ENCODE data around the gene CMYA5.

DNA sequence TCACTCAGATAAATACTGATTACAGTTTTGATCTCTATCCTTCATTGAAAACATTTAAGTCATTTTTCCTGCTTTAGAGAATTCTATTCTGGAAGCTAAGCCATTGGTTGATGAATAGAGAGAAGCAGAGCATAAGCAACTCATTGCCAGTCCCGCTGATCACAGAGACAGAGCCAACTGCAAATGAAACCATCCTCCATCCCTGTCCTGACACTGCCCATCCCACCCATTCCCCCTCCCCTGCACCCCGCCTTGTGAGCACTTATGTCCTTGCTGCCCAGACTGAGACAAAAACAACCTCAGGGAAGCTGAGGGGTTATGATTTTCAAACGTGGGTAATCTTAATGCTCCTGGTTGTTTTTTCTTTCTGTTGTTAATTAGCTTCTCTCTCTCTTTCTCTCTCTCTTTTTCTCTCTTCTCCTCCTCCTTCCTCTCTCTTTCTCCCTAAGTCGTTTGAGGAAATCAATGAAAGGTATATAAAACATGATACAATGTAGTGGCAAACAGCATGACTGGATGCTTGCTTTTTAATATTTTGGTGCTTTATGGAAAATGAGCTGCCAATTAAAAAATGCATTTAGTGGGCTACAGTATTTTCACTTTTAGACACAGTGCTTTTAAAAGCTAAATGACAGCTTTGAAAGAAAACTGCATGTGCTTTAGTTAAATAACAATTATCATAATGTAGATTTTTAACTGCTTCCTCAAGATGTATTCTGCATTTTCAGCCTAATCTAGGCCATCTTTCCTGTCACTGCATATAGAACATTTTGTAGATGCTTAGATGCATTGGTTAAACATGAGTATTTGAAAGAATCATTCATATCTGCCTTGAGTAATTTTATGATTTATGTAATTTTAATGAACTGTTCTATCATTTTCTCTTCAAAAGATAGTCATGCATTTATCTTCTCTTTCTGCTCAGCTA lies 57.3 kb downstream of the CMYA5 start:
- TF ChIP-seq, protein P1, sequence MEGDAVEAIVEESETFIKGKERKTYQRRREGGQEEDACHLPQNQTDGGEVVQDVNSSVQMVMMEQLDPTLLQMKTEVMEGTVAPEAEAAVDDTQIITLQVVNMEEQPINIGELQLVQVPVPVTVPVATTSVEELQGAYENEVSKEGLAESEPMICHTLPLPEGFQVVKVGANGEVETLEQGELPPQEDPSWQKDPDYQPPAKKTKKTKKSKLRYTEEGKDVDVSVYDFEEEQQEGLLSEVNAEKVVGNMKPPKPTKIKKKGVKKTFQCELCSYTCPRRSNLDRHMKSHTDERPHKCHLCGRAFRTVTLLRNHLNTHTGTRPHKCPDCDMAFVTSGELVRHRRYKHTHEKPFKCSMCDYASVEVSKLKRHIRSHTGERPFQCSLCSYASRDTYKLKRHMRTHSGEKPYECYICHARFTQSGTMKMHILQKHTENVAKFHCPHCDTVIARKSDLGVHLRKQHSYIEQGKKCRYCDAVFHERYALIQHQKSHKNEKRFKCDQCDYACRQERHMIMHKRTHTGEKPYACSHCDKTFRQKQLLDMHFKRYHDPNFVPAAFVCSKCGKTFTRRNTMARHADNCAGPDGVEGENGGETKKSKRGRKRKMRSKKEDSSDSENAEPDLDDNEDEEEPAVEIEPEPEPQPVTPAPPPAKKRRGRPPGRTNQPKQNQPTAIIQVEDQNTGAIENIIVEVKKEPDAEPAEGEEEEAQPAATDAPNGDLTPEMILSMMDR (IDR thresholded peaks at IDR 0.05; ENCODE audit: poor library complexity), result no peak
- TF ChIP-seq EZH2phosphoT487 (IDR thresholded peaks at IDR 0.05; ENCODE audit: low read depth, severe bottlenecking, unreplicated experiment) (no peak), EZH2 (IDR thresholded peaks at IDR 0.05; ENCODE audit: borderline replicate concordance) (no peak)
